ENCODE results near the gene SMARCB1. TPM values are rescaled to one million over a fixed set of nuclear protein-coding genes. Genes with fewer than 3 reads are reported as not detected.

The SMARCB1 gene
- total RNA-seq, 1 experiment from 2014 or later = 136 TPM

- no peaks in the 10 kb centered on the region for H3K9me3 ChIP-seq (ENCODE audit: control insufficient read depth, low read depth, low read length)
- no peak within 1 kb of the TSS for H3K23ac ChIP-seq (ENCODE audit: insufficient read length, low read depth, low read length)
- no peak within 1 kb of the TSS for H2BK12ac ChIP-seq (ENCODE audit: insufficient read length, low read depth, low read length)
- H2AK5ac ChIP-seq (ENCODE audit: insufficient read length, low read length) = no peak within 1 kb of the TSS
- Mint-ChIP-seq H3K27ac (peak within 1 kb of the TSS in 2 of 3 experiments; percentile 53 to 55; a peak in 2 of 7 replicates), H3K9me3 (no peaks in the 10 kb centered on the region), H3K4me3 (peak within 1 kb of the TSS; percentile 74 to 91), H3K27me3 (ENCODE audit: low read depth) (peaks cover 43% of the 10 kb centered on the region), H3K4me1 (peaks cover 18 to 37% of the 10 kb centered on the region in 2 experiments), H3K36me3 (ENCODE audit: insufficient read depth in 1 of 3, low read depth in 3 of 3) (peaks cover 5 to 10% (median 7%) of the 10 kb centered on the region in 3 experiments; a peak in 4 of 7 replicates)
- no peak within 1 kb of the TSS for H2BK15ac ChIP-seq (ENCODE audit: low read depth, low read length)
- H4K20me1 ChIP-seq (ENCODE audit: control insufficient read depth, insufficient read depth, insufficient read length) = no peaks in the 10 kb centered on the region
- no CpG with 5 or more reads among the region's 63 CpGs for WGBS (ENCODE audit: extremely low coverage, insufficient read length, low lambda C conversion rate)
- peak; percentile 86 for DNase-seq
- H3K56ac ChIP-seq (ENCODE audit: insufficient read length, low read depth, low read length) = no peak within 1 kb of the TSS
- no peaks in the 10 kb centered on the region for H3K79me1 ChIP-seq (ENCODE audit: insufficient read depth, low read depth, low read length, poor library complexity, severe bottlenecking)
- H4K5ac ChIP-seq (ENCODE audit: insufficient read length, low read depth, low read length) = no peak within 1 kb of the TSS
- peak; percentile 93 for TF ChIP-seq CTCF (conservative IDR thresholded peaks at IDR 0.05)
- no peaks in the 10 kb centered on the region for H3K79me2 ChIP-seq (ENCODE audit: insufficient read depth, low read length)
- no peak within 1 kb of the TSS for H4K91ac ChIP-seq (ENCODE audit: insufficient read length, low read depth, low read length)
- no peak within 1 kb of the TSS for H3T11ph ChIP-seq (ENCODE audit: low read length)
- H3K4ac ChIP-seq (ENCODE audit: low read depth, low read length) = no peak within 1 kb of the TSS
- no peak within 1 kb of the TSS for H2AFZ ChIP-seq (ENCODE audit: low read length)
- no peak within 1 kb of the TSS for H2BK5ac ChIP-seq (ENCODE audit: insufficient read length, low read length)
- no peak within 1 kb of the TSS for H2BK120ac ChIP-seq (ENCODE audit: low read depth, low read length, poor library complexity, severe bottlenecking)
- H3K14ac ChIP-seq (ENCODE audit: insufficient read depth, low read length) = 0 out of 2 replicates have a peak within 1 kb of the TSS, but pooled peaks have one; percentile 7
- peaks cover 6% of the 10 kb centered on the region; the same call in 1 of the 2 replicates for H3K27me3 ChIP-seq (ENCODE audit: insufficient read depth, low read length)
- peak within 1 kb of the TSS; percentile 56 for H3K18ac ChIP-seq (ENCODE audit: insufficient read length, low read depth, low read length)
- H3K23me2 ChIP-seq (ENCODE audit: insufficient read length, low read depth, low read length, poor library complexity, severe bottlenecking) = peaks cover 8% of the 10 kb centered on the region
- H3K4me2 ChIP-seq (ENCODE audit: insufficient read depth, insufficient read length, low read length) = peak within 1 kb of the TSS; percentile 39
- H4K8ac ChIP-seq (replicated peaks; ENCODE audit: insufficient read length, low read depth, low read length) = no peak within 1 kb of the TSS
- H2BK20ac ChIP-seq (ENCODE audit: low read depth, low read length, poor library complexity, severe bottlenecking) = no peak within 1 kb of the TSS
- no peak within 1 kb of the TSS for H3K9ac ChIP-seq (ENCODE audit: extremely low read depth, insufficient read length, low read length)
- H3K4me1 ChIP-seq (ENCODE audit: insufficient read depth, low read length) = no peaks in the 10 kb centered on the region; the same call in 1 of the 2 replicates
- no peak within 1 kb of the TSS for H3K27ac ChIP-seq (ENCODE audit: insufficient read length, low read depth, low read length)
Observed at GRCh38 chr22:23767673-23768548, 18.9 kb upstream of the SMARCB1 start, which contains the start of gene CHCHD10. Gene CHCHD10 (minus strand): TSS chr22:23767972. CDS start chr22:23767874, 98 bp downstream.
